ENCODE data around the gene EIF3J. TPM values are rescaled to one million over a fixed set of nuclear protein-coding genes. Genes with fewer than 3 reads are reported as not detected.
"Not testable (repeated sequence)": the region's sequence is repeated elsewhere in the genome, so short reads cannot be mapped to it uniquely, and the experiment has no call there.

Gene EIF3J
- total RNA-seq, 1 donor from 2014 or later = 127 TPM

GRCh38 chr15:44529864-44530604 is 6.9 kb upstream of the EIF3J start:
- no peak overlapping the region for H3K4me3 Mint-ChIP-seq (ENCODE audit: low read depth)
- peaks cover 3% of the 10 kb centered on the region for H3K4me1 Mint-ChIP-seq (ENCODE audit: low read depth)
- H3K36me3 Mint-ChIP-seq (ENCODE audit: low read depth) = peaks cover 28% of the 10 kb centered on the region
- no peaks in the 10 kb centered on the region for H3K9me3 Mint-ChIP-seq
- no peak for DNase-seq (ENCODE audit: low spot score)
- H3K27me3 Mint-ChIP-seq (ENCODE audit: low read depth) = no peaks in the 10 kb centered on the region
- no peak overlapping the region for H3K27ac Mint-ChIP-seq
- intact Hi-C loops (cut with micrococcal nuclease) = loop anchor here (10.0 kb wide), 1 partner anchor 705 kb away; the partner anchor contains the start of genes MFAP1 and WDR76

DNA sequence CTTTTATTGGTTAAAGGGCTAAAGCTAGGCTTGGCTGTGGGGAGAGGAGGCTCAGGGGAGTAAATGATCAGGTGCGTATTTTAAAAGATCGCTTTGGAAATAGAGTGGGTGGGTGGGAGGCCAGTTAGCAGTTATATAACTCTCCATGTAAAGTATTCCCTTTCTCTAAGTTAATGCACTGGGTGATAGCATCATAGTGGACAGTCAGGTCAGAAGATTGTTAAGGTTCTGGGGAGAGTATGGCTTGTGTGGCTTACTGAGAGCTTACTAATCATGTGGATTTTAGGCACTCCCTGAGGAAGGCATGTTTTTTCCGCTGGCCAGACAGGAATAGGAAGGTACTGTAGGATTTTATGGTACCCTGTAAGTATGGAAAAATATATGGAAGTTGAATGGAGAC is 6.3 kb upstream of the EIF3J start:
- Mint-ChIP-seq H3K27me3 (ENCODE audit: low read depth) (no peaks in the 10 kb centered on the region), H3K9me3 (no peaks in the 10 kb centered on the region), H3K27ac (peak overlapping the region; percentile 27), H3K4me1 (ENCODE audit: low read depth) (peaks cover 6% of the 10 kb centered on the region), H3K36me3 (ENCODE audit: low read depth) (peaks cover 27% of the 10 kb centered on the region), H3K4me3 (ENCODE audit: low read depth) (no peak overlapping the region)
- DNase-seq (ENCODE audit: low spot score) = no peak
- intact Hi-C loops (cut with micrococcal nuclease) = loop anchor here (10.0 kb wide), 1 partner anchor 706 kb away; the partner anchor contains the start of genes MFAP1 and WDR76

DNA sequence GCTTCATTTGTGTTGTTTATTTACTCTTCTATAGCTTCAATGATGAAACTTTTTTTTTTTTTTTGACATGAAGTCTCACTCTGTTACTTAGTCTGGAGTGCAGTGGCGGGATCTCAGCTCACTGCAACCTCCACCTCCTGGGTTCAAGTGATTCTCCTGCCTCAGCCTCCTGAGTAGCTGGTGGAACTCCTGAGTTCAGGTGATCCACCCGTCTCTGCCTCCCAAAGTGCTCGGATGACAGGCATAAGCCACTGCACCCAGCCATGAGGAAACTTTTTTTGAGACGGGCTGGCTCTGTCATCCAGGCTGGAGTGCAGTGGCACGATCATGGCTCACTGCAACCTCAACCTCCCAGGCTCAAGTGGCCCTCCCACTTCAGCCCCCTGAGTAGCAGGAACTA is 4.7 kb upstream of the EIF3J start:
- intact Hi-C loops (cut with micrococcal nuclease) = loop anchor here (10.0 kb wide), 1 partner anchor 707 kb away; the partner anchor contains the start of genes MFAP1 and WDR76
- H3K27ac Mint-ChIP-seq; H3K9me3 Mint-ChIP-seq; H3K4me3 Mint-ChIP-seq (ENCODE audit: low read depth); H3K27me3 Mint-ChIP-seq (ENCODE audit: low read depth); DNase-seq (ENCODE audit: low spot score): not testable (repeated sequence)
- peaks cover 10% of the 10 kb centered on the region for H3K4me1 Mint-ChIP-seq (ENCODE audit: low read depth)
- peaks cover 24% of the 10 kb centered on the region for H3K36me3 Mint-ChIP-seq (ENCODE audit: low read depth)

DNA sequence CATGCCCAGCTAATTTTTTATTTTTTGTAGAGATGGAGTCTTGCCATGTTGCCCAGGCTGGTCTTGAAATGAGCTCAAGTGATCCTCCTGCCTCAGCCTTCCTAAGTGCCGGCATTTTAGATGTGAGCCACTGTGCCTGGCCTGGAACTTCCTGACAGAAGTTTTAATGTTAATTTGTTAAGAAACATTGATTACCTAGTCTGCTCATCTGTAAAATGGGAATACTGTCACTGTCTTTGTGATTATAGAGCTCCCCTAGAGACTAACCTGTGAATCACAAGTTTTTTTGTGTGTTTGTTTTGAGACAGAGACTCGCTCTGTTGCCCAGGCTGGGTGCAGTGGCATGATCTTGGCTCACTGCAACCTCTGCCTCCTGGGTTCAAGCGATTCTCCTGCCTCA is 4.3 kb upstream of the EIF3J start:
- H3K9me3 Mint-ChIP-seq = no peaks in the 10 kb centered on the region
- peak overlapping the region; percentile 30 for H3K27ac Mint-ChIP-seq
- peaks cover 22% of the 10 kb centered on the region for H3K36me3 Mint-ChIP-seq (ENCODE audit: low read depth)
- intact Hi-C loops (cut with micrococcal nuclease) = loop anchor here (10.0 kb wide), 1 partner anchor 708 kb away; the partner anchor contains the start of genes MFAP1 and WDR76
- H3K4me3 Mint-ChIP-seq (ENCODE audit: low read depth) = no peak overlapping the region
- no peak for DNase-seq (ENCODE audit: low spot score)
- no peaks in the 10 kb centered on the region for H3K27me3 Mint-ChIP-seq (ENCODE audit: low read depth)
- H3K4me1 Mint-ChIP-seq (ENCODE audit: low read depth) = peaks cover 10% of the 10 kb centered on the region

DNA sequence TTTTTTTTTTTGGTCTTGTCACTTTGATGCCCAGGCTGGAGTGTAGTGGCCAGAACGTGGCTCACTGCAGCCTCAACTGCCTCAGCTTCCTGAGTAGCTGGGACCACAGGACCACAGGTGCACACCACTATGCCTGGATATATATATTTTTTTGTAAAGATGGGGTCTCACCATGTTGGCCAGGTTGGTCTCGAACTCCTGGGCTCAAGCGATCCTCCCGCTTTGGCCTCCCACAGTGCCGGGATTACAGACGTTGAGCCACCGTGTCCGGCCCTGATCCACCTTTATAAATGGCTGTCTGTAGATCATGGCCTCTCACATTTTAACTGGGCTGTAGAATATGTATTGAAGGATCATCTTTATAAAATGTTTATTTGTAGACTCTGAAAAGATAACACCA is 1.9 kb upstream of the EIF3J start:
- no peak for DNase-seq (ENCODE audit: low spot score)
- intact Hi-C loops (cut with micrococcal nuclease) = loop anchor here (5.0 to 10.0 kb wide), 4 partner anchors 177 to 710 kb away; partner anchors contain the start of genes B2M, GOLM2, MFAP1 and PATL2
- Mint-ChIP-seq H3K4me3 (ENCODE audit: low read depth) (peak overlapping the region; percentile 72), H3K36me3 (ENCODE audit: low read depth) (peaks cover 44% of the 10 kb centered on the region), H3K9me3 (no peaks in the 10 kb centered on the region), H3K4me1 (ENCODE audit: low read depth) (peaks cover 21% of the 10 kb centered on the region), H3K27ac (peak overlapping the region; percentile 70), H3K27me3 (ENCODE audit: low read depth) (no peaks in the 10 kb centered on the region)

GRCh38 chr15:44535523-44536301 is 1.2 kb upstream of the EIF3J start:
- no peaks in the 10 kb centered on the region for H3K9me3 Mint-ChIP-seq
- peaks cover 27% of the 10 kb centered on the region for H3K4me1 Mint-ChIP-seq (ENCODE audit: low read depth)
- DNase-seq (ENCODE audit: low spot score) = peak; percentile 28
- peak overlapping the region; percentile 87 for H3K27ac Mint-ChIP-seq
- intact Hi-C loops (cut with micrococcal nuclease) = loop anchor here (1.0 to 10.0 kb wide), 5 partner anchors 35 to 711 kb away; partner anchors contain the start of genes B2M, GOLM2, MFAP1 and PATL2
- H3K36me3 Mint-ChIP-seq (ENCODE audit: low read depth) = peaks cover 49% of the 10 kb centered on the region
- no peaks in the 10 kb centered on the region for H3K27me3 Mint-ChIP-seq (ENCODE audit: low read depth)
- peak overlapping the region; percentile 98 for H3K4me3 Mint-ChIP-seq (ENCODE audit: low read depth)

DNA sequence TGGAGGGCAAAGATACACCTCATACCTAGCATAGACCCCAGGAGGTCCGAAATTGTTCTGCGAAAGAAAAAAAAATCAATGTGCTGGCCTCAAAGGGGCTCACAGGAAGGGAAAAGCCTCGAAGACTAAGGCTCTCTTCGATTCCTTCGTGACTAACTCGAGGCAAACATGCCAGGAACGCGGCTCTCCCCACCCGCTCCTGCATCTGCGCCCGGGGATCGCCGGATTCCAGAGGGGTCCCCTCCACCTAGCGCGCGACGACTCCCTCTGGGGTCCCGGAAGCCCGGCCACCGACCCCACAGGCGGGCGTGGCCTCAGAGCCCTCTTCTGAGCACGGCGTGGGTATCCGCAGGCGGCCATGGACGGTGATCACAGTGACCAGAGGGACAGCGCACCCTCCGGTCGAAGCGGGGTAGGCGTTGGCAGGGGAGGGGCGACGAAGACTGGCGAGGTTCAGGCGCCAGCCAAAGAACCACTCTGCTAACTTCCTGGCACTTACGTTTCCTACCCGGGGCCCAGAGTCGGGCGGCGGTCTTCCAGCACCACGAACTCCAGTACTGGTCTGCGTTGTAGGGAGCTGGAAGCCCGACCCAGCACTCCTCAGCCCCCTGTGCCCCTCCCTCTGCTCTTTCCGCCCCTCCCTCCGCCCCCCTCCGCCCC is 515 bp upstream of the EIF3J start:
- H3K27ac Mint-ChIP-seq = peak overlapping the region; percentile 87
- intact Hi-C loops (cut with micrococcal nuclease) = loop anchor here (1.0 to 10.0 kb wide), 5 partner anchors 36 to 712 kb away; partner anchors contain the start of genes B2M, GOLM2, MFAP1 and PATL2
- H3K36me3 Mint-ChIP-seq (ENCODE audit: low read depth) = peaks cover 54% of the 10 kb centered on the region

DNA sequence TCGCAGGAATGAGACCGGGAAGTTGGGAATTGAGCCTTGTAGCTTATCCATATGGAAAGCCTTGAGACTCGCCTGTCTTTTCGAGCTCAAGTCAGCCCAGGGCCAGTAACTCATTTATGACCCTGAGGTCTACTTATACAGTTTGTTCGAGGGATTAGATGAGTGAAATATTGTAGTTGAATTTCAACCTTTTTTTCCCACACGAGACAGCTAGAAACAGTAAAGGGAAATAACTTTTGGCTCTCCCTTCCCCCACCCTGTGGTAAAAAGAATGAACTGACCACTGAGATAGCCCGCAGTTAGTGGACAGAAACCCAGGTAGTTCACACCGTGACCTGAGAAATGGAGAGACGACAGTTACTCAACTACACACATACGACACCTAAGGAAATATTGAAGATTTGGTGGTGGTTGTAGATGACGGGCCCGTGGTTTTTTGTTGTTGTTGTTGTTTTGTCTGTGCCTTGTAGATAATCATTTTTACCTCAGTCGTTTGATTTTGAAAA is 841 bp downstream of the EIF3J start:
- Mint-ChIP-seq H3K27me3 (ENCODE audit: low read depth) (no peaks in the 10 kb centered on the region), H3K4me1 (ENCODE audit: low read depth) (peaks cover 47% of the 10 kb centered on the region), H3K4me3 (ENCODE audit: low read depth) (peak overlapping the region; percentile 98), H3K27ac (peak overlapping the region; percentile 99), H3K9me3 (no peaks in the 10 kb centered on the region), H3K36me3 (ENCODE audit: low read depth) (peaks cover 65% of the 10 kb centered on the region)
- no peak for DNase-seq (ENCODE audit: low spot score)
- intact Hi-C loops (cut with micrococcal nuclease) = loop anchor here (1.0 to 10.0 kb wide), 6 partner anchors 9 to 713 kb away; partner anchors contain the start of genes B2M, CTDSPL2, GOLM2 and MFAP1

More for the DNA sequence above, 515 bp upstream of the EIF3J start:
- no peaks in the 10 kb centered on the region for H3K9me3 Mint-ChIP-seq
- no peak for DNase-seq (ENCODE audit: low spot score)
- H3K4me1 Mint-ChIP-seq (ENCODE audit: low read depth) = peaks cover 34% of the 10 kb centered on the region
- H3K4me3 Mint-ChIP-seq (ENCODE audit: low read depth) = peak overlapping the region; percentile 98
- no peaks in the 10 kb centered on the region for H3K27me3 Mint-ChIP-seq (ENCODE audit: low read depth)

DNA sequence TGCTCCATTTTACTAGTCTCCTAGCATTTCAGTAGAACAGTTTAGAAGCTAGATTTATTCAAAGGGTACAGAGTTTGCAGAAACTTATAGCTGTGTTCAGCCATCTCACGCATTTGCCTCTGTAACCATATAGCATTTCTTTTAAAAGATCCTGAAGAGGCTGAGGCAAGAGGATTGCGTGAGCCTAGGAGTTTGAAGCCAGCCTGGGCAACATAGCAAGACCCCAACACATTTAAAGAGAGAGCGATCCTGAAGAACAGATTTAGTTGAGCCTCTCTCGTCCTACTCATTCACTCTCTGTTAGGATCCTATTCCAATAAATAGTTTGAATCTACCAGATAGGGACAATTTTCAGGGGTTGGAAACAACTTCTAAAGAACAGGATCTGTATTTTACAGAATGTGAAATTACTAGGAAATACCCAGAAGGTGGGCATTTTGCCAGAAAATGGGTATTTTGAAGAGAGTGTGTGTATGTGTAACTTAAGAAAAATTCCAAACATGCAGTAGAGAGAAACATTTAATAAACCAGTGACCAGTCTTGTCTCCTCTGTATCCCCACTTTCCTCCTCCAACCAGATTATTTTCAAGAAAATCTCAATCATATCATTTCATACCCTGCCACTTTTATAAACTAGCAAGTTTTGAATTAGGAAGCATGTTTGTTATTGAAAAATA is 4.5 kb downstream of the EIF3J start:
- no peak for DNase-seq (ENCODE audit: low spot score)
- Mint-ChIP-seq H3K36me3 (ENCODE audit: low read depth) (peaks cover 62% of the 10 kb centered on the region), H3K27ac (peak overlapping the region; percentile 66), H3K9me3 (no peaks in the 10 kb centered on the region), H3K27me3 (ENCODE audit: low read depth) (no peaks in the 10 kb centered on the region), H3K4me1 (ENCODE audit: low read depth) (peaks cover 56% of the 10 kb centered on the region), H3K4me3 (ENCODE audit: low read depth) (no peak overlapping the region)
- intact Hi-C loops (cut with micrococcal nuclease) = no loop called here

DNA sequence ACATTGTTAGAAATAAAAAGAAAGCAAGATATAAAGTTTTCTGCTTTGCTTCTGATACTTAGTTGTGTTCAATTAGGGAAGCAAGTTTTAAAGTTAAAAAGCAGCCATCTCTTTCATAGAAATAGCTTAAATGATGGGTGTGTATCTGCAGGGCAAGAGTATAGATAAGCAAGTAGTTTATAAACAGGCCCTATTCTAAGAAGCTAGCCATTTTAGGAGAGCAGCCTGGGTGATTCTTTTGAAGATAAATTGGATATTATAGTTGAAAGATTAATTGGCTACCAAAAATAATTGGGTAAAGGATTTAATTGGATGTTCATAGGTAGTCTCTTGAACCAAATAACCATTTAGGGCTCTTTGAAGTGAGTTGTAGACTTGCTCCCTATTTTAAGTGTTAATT is 5.6 kb downstream of the EIF3J start:
- intact Hi-C loops (cut with micrococcal nuclease) = no loop called here
- H3K4me3 Mint-ChIP-seq (ENCODE audit: low read depth) = no peak overlapping the region
- no peaks in the 10 kb centered on the region for H3K9me3 Mint-ChIP-seq
- H3K27ac Mint-ChIP-seq = peak overlapping the region; percentile 35
- no peak for DNase-seq (ENCODE audit: low spot score)
- H3K27me3 Mint-ChIP-seq (ENCODE audit: low read depth) = no peaks in the 10 kb centered on the region
- H3K4me1 Mint-ChIP-seq (ENCODE audit: low read depth) = peaks cover 62% of the 10 kb centered on the region
- H3K36me3 Mint-ChIP-seq (ENCODE audit: low read depth) = peaks cover 68% of the 10 kb centered on the region

- not testable (repeated sequence) for H3K27me3 Mint-ChIP-seq (ENCODE audit: low read depth); DNase-seq (ENCODE audit: low spot score); H3K9me3 Mint-ChIP-seq
- peak overlapping the region; percentile 33 for H3K4me3 Mint-ChIP-seq (ENCODE audit: low read depth)
- H3K4me1 Mint-ChIP-seq (ENCODE audit: low read depth) = peaks cover 54% of the 10 kb centered on the region
- peak overlapping the region; percentile 67 for H3K27ac Mint-ChIP-seq
- intact Hi-C loops (cut with micrococcal nuclease) = loop anchor here (5.0 kb wide), 1 partner anchor 237 kb away; no protein-coding TSS in a partner anchor
- peaks cover 62% of the 10 kb centered on the region for H3K36me3 Mint-ChIP-seq (ENCODE audit: low read depth)
Measured at GRCh38 chr15:44544745-44545144, 7.8 kb downstream of the EIF3J start.
